Nephron (organoid): ENCODE data around the gene MPPED1.

Experiments used
- H3K27ac Mint-ChIP-seq, 3 experiments: 2 replicates each; pipeline ENCODE4 v1.8.0; 2020; ENCODE audit warnings: mixed read lengths in 3 of 3, mild to moderate bottlenecking in 2 of 3, moderate library complexity in 1 of 3
- H3K27me3 Mint-ChIP-seq: 2 replicates; pipeline ENCODE4 v1.8.0; 2021; ENCODE audit warnings: low read depth, mild to moderate bottlenecking, moderate library complexity, mixed read lengths
- H3K36me3 Mint-ChIP-seq: 2 replicates; pipeline ENCODE4 v1.8.0; 2020; ENCODE audit warnings: low read depth, mixed read lengths
- H3K4me1 Mint-ChIP-seq: 2 replicates; pipeline ENCODE4 v1.8.0; 2020; ENCODE audit warnings: mixed read lengths
- H3K4me3 Mint-ChIP-seq, 3 experiments: 2 replicates each; pipeline ENCODE4 v1.8.0; 2020; ENCODE audit warnings: mild to moderate bottlenecking in 3 of 3, mixed read lengths in 3 of 3, moderate library complexity in 2 of 3
- H3K9me3 Mint-ChIP-seq: 2 replicates; pipeline ENCODE4 v1.8.0; 2020; ENCODE audit warnings: mixed read lengths
- CTCF ChIP-seq, 3 experiments: fragments of 200-600 bp; sonication (generic); IDR thresholded peaks; one replicate each; pipeline ENCODE4 v1.5.0; 2021; ENCODE audit warnings: antibody characterized with exemption in 3 of 3; ENCODE audit not compliant: unreplicated experiment in 3 of 3

MPPED1 gene

GRCh38 chr22:43431808-43432554 lies 20.2 kb downstream of the MPPED1 start:
- Mint-ChIP-seq H3K4me1 (peaks cover 8% of the 10 kb centered on the region), H3K27me3 (peaks cover 69% of the 10 kb centered on the region), H3K36me3 (no peaks in the 10 kb centered on the region), H3K27ac (peak overlapping the region in 1 of 3 experiments; percentile 16), H3K4me3 (no peak overlapping the region), H3K9me3 (no peaks in the 10 kb centered on the region)
- no peak for TF ChIP-seq CTCF (IDR thresholded peaks at IDR 0.05; ENCODE audit: unreplicated experiment in 3 of 3)

- no peak overlapping the region for H3K4me3 Mint-ChIP-seq
- TF ChIP-seq CTCF (IDR thresholded peaks at IDR 0.05; ENCODE audit: unreplicated experiment in 3 of 3) = no peak
- no peaks in the 10 kb centered on the region for H3K9me3 Mint-ChIP-seq
- no peaks in the 10 kb centered on the region for H3K36me3 Mint-ChIP-seq
- H3K27me3 Mint-ChIP-seq = peaks cover 68% of the 10 kb centered on the region
- H3K27ac Mint-ChIP-seq = no peak overlapping the region
- peaks cover 8% of the 10 kb centered on the region for H3K4me1 Mint-ChIP-seq
Observed at GRCh38 chr22:43432883-43433415, 21.1 kb downstream of the MPPED1 start.

GRCh38 chr22:43433451-43434274 lies 21.8 kb downstream of the MPPED1 start:
- Mint-ChIP-seq H3K4me3 (no peak overlapping the region), H3K27me3 (peaks cover 69% of the 10 kb centered on the region), H3K27ac (no peak overlapping the region), H3K4me1 (peaks cover 8% of the 10 kb centered on the region), H3K36me3 (no peaks in the 10 kb centered on the region), H3K9me3 (no peaks in the 10 kb centered on the region)
- no peak for TF ChIP-seq CTCF (IDR thresholded peaks at IDR 0.05; ENCODE audit: unreplicated experiment in 3 of 3)

- Mint-ChIP-seq H3K9me3 (no peaks in the 10 kb centered on the region), H3K27ac (no peak overlapping the region), H3K27me3 (peaks cover 70% of the 10 kb centered on the region), H3K36me3 (no peaks in the 10 kb centered on the region), H3K4me1 (peaks cover 8% of the 10 kb centered on the region), H3K4me3 (no peak overlapping the region)
- TF ChIP-seq CTCF (IDR thresholded peaks at IDR 0.05; ENCODE audit: unreplicated experiment in 3 of 3) = no peak
Observed at GRCh38 chr22:43434275-43434927, 22.6 kb downstream of the MPPED1 start.

- TF ChIP-seq CTCF (IDR thresholded peaks at IDR 0.05; ENCODE audit: unreplicated experiment in 3 of 3) = no peak
- no peak overlapping the region for H3K27ac Mint-ChIP-seq
- no peaks in the 10 kb centered on the region for H3K36me3 Mint-ChIP-seq
- H3K9me3 Mint-ChIP-seq = no peaks in the 10 kb centered on the region
- no peak overlapping the region for H3K4me3 Mint-ChIP-seq
- peaks cover 8% of the 10 kb centered on the region for H3K4me1 Mint-ChIP-seq
- H3K27me3 Mint-ChIP-seq = peaks cover 67% of the 10 kb centered on the region
Observed at GRCh38 chr22:43434928-43435311, 23.1 kb downstream of the MPPED1 start.
